HG03066 (cell line): ENCODE data around the gene APOO.

Experiments
- ATAC-seq: cut with Tn5 transposase; IDR thresholded peaks from one replicate; pipeline ENCODE4 v1.9.1; 2021; ENCODE audit warnings: low read depth; ENCODE audit not compliant: unreplicated experiment

APOO gene

GRCh38 chrX:23907498-23908218 lies at the start of gene APOO, which contains the start of gene CXorf58:
Gene APOO (minus strand): TSS chrX:23907938. CDS start chrX:23907702, 236 bp downstream.
Gene CXorf58 (plus strand): TSS chrX:23908006. CDS start chrX:23910303, 2,297 bp downstream.
- peak; percentile 87 for ATAC-seq

- no peak for ATAC-seq
These were observed 46.7 kb upstream of the APOO start for GRCh38 chrX:23954396-23954795.

- ATAC-seq = peak; percentile 18
These were observed 46.2 kb upstream of the APOO start for GRCh38 chrX:23953908-23954269.

- peak; percentile 87 for ATAC-seq
These were observed 45.5 kb upstream of the APOO start for GRCh38 chrX:23952984-23953907.

- ATAC-seq = no peak
These were observed 44.7 kb upstream of the APOO start for GRCh38 chrX:23952391-23952790.

- ATAC-seq = no peak
These were observed 37.5 kb upstream of the APOO start for GRCh38 chrX:23945206-23945605.

GRCh38 chrX:23944234-23944633 lies 36.5 kb upstream of the APOO start:
- ATAC-seq = no peak

GRCh38 chrX:23939203-23939602 lies 31.5 kb upstream of the APOO start:
- ATAC-seq = no peak

- no peak for ATAC-seq
These were observed 31.0 kb upstream of the APOO start for GRCh38 chrX:23938690-23939089.

GRCh38 chrX:23937100-23937499 lies 29.4 kb upstream of the APOO start:
- no peak for ATAC-seq

GRCh38 chrX:23936180-23936579 lies 28.4 kb upstream of the APOO start:
- ATAC-seq = no peak

- no peak for ATAC-seq
These were observed 27.4 kb upstream of the APOO start for GRCh38 chrX:23935106-23935505.

- ATAC-seq = no peak
These were observed 24.3 kb upstream of the APOO start for GRCh38 chrX:23932046-23932445.

GRCh38 chrX:23930894-23931604 lies 23.3 kb upstream of the APOO start:
- ATAC-seq = no peak

GRCh38 chrX:23926015-23926414 lies 18.3 kb upstream of the APOO start:
- no peak for ATAC-seq

- no peak for ATAC-seq
These were observed 12.1 kb upstream of the APOO start for GRCh38 chrX:23919706-23920320.

GRCh38 chrX:23919148-23919547 lies 11.4 kb upstream of the APOO start:
- ATAC-seq = no peak

- ATAC-seq = no peak
These were observed 3.5 kb upstream of the APOO start for GRCh38 chrX:23911126-23911835.

GRCh38 chrX:23908219-23909004 lies 674 bp upstream of the APOO start:
- ATAC-seq = no peak
